Measurements from ENCODE around the gene MED26.
A peak's percentile ranks its signal among the peaks of the same experiment; 100 is the strongest.

The MED26 gene

DNA sequence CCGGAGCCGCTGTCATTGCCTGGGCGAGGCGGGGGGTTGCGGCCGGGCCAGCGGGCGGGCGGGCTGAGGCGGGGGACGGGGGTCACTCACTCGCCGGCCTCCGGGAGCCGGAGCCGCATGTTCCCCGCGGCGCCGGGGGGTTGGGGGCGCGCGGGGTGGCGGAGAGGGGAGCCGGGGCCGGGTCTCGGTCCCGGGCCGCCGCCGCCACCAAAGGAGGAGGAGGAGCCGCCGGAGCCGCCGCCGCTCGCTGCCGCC lies 149 bp downstream of the MED26 start:
- Histone ChIP-seq H3K36me3 (ENCODE audit: control insufficient read depth, insufficient read depth, low read length) (peaks cover 7% of the 10 kb centered on the region), H3K27me3 (replicated peaks; ENCODE audit: control insufficient read depth, insufficient read depth, low read length) (no peaks in the 10 kb centered on the region), H3K4me3 (replicated peaks; ENCODE audit: low read depth, low read length) (peak overlapping the region; percentile 95)
- TF ChIP-seq, protein P1, sequence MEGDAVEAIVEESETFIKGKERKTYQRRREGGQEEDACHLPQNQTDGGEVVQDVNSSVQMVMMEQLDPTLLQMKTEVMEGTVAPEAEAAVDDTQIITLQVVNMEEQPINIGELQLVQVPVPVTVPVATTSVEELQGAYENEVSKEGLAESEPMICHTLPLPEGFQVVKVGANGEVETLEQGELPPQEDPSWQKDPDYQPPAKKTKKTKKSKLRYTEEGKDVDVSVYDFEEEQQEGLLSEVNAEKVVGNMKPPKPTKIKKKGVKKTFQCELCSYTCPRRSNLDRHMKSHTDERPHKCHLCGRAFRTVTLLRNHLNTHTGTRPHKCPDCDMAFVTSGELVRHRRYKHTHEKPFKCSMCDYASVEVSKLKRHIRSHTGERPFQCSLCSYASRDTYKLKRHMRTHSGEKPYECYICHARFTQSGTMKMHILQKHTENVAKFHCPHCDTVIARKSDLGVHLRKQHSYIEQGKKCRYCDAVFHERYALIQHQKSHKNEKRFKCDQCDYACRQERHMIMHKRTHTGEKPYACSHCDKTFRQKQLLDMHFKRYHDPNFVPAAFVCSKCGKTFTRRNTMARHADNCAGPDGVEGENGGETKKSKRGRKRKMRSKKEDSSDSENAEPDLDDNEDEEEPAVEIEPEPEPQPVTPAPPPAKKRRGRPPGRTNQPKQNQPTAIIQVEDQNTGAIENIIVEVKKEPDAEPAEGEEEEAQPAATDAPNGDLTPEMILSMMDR (IDR thresholded peaks at IDR 0.05; ENCODE audit: insufficient read depth, low read length, poor library complexity, severe bottlenecking), result no peak
- no peak for DNase-seq (ENCODE audit: extremely low read depth, insufficient read length)

DNA sequence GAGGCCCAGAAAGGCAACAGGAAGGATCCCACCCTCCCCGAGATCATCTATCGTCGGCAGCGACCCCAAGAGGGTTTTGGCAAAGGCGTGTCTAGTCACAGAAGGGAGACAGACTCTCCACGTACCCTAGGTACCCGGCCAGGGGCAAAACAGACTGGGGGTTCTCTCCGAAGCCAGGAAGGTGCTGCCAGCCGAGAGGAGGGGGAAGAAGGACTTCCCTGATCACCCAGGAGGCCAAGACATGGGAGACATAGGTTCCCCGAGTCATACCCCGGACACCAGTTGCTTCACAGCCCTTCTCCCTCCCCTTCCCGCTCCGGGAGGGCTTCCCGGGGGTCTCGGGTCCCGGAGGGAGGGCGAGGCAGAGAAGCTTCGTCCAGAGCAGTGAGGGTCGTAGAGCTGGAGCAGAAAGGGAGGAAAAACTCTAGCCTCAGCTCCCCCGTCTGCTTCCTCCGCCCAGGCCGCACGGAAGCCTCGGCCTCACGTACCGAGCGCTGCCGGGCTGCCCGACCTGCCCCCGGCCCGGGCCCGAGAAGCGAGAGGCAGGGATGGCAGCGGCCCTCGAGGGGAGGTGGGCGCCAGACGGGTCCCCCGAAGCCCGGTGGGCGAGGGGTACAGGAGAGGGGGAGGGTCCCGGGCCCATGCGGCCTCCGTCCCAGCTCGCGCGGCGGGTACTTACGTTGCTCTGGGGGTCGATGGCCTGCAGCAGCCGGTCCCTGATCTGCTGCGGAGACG lies 644 bp downstream of the MED26 start:
- peaks cover 9% of the 10 kb centered on the region for H3K36me3 ChIP-seq (ENCODE audit: control insufficient read depth, insufficient read depth, low read length)
- DNase-seq (ENCODE audit: extremely low read depth, insufficient read length), result peak; percentile 39
- H3K4me3 ChIP-seq (replicated peaks; ENCODE audit: low read depth, low read length), result peak overlapping the region; percentile 95
- TF ChIP-seq, protein P1 (IDR thresholded peaks at IDR 0.05; ENCODE audit: insufficient read depth, low read length, poor library complexity, severe bottlenecking), result no peak
- no peaks in the 10 kb centered on the region for H3K27me3 ChIP-seq (replicated peaks; ENCODE audit: control insufficient read depth, insufficient read depth, low read length)

GRCh38 chr19:16626796-16627192 lies 1.2 kb downstream of the MED26 start:
- Histone ChIP-seq H3K27me3 (replicated peaks; ENCODE audit: control insufficient read depth, insufficient read depth, low read length) (no peaks in the 10 kb centered on the region), H3K36me3 (ENCODE audit: control insufficient read depth, insufficient read depth, low read length) (peaks cover 9% of the 10 kb centered on the region), H3K4me3 (replicated peaks; ENCODE audit: low read depth, low read length) (peak overlapping the region; percentile 95)
- TF ChIP-seq, protein P1 (IDR thresholded peaks at IDR 0.05; ENCODE audit: insufficient read depth, low read length, poor library complexity, severe bottlenecking), result no peak
- no peak for DNase-seq (ENCODE audit: extremely low read depth, insufficient read length)

GRCh38 chr19:16625163-16625958 lies 2.6 kb downstream of the MED26 start:
- no peak overlapping the region for H3K4me3 ChIP-seq (replicated peaks; ENCODE audit: low read depth, low read length)

GRCh38 chr19:16624236-16624635 lies 3.8 kb downstream of the MED26 start:
- no peaks in the 10 kb centered on the region for H3K27me3 ChIP-seq (replicated peaks; ENCODE audit: control insufficient read depth, insufficient read depth, low read length)
- TF ChIP-seq, protein P1 (IDR thresholded peaks at IDR 0.05; ENCODE audit: insufficient read depth, low read length, poor library complexity, severe bottlenecking), result no peak
- peaks cover 8% of the 10 kb centered on the region for H3K36me3 ChIP-seq (ENCODE audit: control insufficient read depth, insufficient read depth, low read length)
- no peak overlapping the region for H3K4me3 ChIP-seq (replicated peaks; ENCODE audit: low read depth, low read length)
- DNase-seq (ENCODE audit: extremely low read depth, insufficient read length), result no peak

More at GRCh38 chr19:16625163-16625958, 2.6 kb downstream of the MED26 start:
- no peaks in the 10 kb centered on the region for H3K27me3 ChIP-seq (replicated peaks; ENCODE audit: control insufficient read depth, insufficient read depth, low read length)
- H3K36me3 ChIP-seq (ENCODE audit: control insufficient read depth, insufficient read depth, low read length), result peaks cover 8% of the 10 kb centered on the region
- DNase-seq (ENCODE audit: extremely low read depth, insufficient read length), result no peak
- TF ChIP-seq, protein P1 (IDR thresholded peaks at IDR 0.05; ENCODE audit: insufficient read depth, low read length, poor library complexity, severe bottlenecking), result no peak
